Suppressor macrophage treated with lipopolysaccharide for 4 hours (primary cell): ENCODE measurements around the gene FASN.

Source experiments
- DNase-seq: peaks from one replicate; pipeline ENCODE4 v3.0.0-alpha.2; 2020

FASN gene

DNA sequence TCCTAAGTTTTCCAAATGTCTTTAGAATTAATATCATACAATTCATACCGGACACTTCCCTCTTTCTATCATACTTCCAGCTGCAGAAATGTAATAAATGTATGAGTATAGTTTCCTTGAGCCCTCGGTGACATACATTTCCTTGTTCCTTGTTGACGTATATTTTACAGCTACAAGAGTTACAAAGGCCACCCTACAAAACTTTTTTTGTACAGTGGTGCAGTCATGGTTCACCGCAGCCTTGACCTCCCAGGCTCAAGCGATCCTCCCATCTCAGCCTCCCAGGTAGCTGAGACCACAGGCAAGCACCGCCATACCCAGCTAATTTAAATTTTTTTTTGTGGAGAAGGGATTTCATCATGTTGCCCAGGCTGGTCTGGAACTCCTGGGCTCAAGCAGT is 25.2 kb downstream of the FASN start:
- DNase-seq: no peak

DNA sequence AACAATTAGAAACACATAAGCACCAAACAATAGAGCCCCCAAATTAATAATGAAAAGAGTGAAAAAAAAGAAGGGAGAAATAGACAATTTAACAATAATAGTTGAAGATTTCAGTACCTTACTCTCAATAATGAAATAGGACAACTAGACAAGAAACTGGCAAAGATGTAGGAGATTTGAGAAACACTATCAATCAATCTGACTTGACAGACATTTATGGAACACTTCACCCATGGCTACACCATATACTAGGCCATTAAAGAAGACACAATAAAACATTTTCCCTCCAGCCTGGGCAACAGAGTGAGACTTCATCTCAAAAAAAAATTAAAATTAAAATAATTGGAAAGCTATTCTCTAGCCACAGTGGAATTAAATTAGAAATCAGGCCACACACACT is 27.4 kb downstream of the FASN start:
- no peak for DNase-seq

DNA sequence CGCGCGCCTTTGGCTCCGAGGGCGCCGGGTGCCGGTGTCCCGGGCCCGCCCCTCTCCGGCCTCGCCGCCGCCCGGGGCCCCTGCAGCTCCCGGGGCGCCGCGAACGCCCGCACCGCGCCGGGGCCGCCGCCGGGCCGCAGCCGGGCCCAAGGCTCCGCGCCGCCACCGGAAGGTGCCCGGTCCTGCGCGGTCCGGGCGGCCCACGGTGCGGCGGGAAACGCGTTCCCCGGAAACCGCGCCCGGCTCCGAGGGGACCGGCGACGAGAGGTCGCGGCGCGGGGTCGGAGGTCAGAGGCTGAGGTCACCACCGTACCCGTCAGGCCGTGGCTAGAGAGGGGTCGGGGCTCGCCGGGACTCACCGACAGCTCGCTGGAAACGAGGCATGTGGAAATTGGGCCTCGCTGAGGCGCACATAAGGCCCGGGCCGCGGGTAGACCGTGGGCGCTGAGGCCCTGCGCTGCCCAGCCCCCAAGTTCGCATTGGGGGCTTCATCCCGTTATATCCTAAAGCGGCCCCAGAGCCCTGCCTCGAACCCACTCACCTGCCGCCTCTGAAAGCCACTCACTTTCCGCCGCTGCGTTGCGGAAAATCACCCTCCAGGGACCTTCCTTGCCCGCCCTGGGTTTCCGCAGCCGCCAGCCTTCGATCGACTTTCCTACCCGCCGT is 32.3 kb downstream of the FASN start, which contains the start of gene DUS1L:
Gene DUS1L (minus strand): TSS at position 167 of the 666 bp plus-strand sequence. CDS start 745 bp downstream, outside the sequence.
- peak; percentile 84 for DNase-seq

DNA sequence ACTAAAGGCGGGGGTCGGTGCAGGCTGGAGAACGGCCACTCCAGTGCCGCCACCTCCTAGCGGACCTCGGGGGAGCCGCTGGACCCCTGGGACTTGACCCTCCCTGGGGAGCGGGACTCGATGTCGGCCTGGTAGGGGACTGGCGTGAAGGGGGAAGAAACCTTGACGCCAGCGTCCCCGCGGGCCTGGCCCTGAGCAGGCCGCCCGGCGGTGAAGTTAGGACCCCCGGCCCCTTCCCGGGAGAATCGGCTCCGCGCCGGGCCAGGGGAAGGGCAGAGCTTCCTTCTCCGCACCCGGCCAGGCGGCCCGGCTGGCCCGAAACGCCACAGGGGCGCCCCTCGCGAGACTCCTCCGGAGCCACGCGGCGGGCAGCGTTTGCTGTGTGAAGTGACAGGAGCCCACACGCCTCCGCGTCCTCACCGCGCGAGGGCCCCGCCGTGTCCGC is 32.8 kb downstream of the FASN start:
- peak; percentile 29 for DNase-seq

DNA sequence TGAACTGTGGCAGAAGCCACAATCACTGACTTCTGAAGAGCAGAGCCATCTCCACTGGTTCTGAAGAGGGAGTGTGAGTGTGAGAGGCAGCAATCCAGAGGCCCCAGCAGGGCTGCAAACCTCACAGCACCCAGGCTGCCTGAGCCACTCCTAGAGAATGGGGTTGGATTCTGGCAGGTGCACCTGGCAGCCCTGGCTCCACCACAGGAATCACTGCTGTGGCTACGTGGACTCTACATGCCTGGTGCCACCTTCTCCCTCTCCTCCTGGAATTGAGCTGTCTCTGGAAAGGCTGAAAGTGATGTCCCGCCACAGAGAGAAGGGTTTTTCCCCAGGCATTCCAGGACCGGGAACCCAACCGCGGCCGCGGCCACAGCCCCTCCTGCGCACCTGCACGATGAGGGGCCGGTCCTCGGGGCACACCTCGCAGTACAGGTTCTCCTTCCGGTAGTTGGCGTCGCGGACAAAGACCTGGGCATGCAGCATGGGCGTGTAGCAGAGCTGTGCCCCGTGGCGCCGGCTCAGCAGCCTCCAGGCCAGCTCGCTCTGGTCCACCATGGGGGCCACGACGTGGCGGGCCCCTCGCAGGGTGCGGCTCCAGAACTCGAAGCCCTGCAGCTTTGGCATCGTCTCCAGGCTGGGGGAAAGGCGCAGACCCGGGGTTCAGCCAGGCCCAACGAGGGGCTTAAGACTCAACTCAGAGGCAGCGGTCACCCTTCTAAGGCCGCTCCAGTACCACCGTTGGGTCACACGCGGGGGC is 33.4 kb downstream of the FASN start:
- DNase-seq: no peak

DNA sequence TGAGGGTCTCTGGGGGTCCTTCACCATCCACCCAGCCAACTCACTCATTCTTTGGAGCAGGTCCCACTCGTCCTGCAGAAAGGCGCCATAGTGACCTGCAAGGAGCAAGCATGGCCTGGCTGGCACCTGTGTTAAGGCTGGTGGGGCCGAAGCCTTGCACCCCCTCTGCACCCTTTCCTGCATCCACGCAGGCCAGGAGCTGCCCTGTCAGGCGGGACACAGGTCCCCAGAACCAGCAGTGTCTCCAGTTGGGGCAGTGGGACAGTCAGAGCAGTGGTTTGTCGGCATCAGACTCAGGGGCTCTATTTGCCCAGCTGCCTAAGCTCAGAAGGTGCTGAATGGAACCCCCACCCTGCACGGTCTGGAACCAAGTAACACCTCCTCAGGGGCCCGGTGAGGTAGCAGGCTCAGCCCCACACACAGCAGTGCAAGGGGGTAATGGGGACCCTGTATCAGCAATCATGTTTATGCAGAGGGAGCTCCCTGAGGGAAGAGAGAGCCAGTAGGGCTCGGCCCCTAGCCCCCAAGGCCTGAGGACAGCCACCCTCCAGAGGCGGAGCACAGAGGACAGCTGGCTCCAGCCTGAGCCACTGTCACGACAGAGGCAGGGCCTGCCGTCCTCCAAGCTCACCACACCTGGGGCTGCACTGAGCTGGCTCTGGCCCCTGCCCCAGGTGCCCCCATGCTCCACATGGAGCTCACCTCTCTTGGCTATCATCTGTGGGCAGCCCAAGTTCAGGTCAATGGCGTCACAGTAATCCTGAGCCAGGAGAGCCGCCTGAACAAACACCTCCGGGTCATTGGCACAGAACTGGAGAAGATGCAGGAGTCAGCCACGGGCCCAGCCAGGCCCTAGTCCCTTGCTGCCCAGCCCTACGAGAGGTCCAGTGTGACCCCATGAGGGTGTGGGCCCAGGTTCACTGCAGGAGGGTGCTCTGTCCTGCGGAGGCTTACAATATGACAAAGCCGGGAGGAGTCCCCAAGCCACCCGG is 34.3 kb downstream of the FASN start:
- DNase-seq: no peak

DNA sequence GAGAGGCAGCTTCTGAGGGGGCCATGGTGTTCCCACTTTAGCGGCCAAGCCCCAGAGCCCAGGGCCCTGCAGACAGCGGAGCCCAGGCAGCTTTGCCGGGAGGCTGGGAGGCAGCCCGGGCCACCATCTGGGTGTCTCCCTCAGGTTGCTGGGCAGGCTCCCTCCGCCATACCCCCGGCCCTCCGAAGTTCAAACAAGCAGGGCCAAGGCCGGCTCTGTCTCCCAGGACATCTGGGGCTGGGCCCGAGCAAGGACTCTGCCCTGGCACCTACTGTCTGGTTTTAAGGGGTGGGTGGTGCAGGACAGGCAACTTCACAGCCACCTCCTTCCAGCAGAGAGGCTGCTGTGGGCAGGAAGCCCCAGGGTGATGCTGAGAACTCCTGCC is 35.1 kb downstream of the FASN start:
- DNase-seq: no peak

DNA sequence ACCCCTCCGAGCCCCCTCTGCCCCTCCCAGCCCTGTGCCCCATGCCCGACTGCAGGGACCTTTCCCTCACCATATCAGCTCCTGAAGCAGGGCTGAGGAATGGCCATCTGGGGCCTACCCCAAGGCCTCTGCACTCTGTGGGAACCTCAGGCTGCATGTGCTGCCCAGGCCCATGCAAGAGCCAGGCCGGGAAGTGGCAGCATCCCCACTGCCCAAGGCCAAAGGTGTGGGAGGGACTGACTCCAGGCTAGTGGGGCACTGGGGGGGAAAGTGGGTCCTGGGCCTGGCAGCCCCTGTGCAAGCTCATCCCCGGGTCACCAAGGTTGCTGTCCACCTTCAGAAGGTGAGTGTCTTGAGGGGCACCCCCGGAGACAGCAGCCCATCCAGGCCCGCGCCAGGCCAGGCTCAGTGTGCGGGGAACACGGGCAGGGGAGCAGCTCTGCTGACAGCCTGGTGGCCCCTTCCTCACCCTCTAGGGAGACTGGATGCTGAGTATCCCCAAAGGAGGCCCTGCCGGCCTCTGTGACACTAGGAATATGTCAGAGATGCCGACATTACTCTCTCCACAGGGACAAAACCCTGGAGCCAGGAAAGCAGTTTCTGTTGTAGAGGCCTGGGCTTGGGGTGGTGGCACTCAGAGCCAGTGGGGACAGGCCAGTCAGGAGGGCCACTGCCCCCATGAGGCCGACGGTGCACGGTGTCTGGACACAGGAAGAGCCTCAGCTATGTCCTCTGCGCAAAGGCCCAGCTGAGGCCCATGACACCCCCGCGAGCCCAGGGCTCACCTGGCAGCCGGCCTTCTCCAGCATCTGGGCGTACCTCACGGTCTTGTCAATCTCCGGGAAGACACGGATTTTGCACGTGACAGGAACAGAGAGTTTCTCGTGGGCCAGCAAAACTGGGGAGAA is 35.7 kb downstream of the FASN start:
- no peak for DNase-seq

DNA sequence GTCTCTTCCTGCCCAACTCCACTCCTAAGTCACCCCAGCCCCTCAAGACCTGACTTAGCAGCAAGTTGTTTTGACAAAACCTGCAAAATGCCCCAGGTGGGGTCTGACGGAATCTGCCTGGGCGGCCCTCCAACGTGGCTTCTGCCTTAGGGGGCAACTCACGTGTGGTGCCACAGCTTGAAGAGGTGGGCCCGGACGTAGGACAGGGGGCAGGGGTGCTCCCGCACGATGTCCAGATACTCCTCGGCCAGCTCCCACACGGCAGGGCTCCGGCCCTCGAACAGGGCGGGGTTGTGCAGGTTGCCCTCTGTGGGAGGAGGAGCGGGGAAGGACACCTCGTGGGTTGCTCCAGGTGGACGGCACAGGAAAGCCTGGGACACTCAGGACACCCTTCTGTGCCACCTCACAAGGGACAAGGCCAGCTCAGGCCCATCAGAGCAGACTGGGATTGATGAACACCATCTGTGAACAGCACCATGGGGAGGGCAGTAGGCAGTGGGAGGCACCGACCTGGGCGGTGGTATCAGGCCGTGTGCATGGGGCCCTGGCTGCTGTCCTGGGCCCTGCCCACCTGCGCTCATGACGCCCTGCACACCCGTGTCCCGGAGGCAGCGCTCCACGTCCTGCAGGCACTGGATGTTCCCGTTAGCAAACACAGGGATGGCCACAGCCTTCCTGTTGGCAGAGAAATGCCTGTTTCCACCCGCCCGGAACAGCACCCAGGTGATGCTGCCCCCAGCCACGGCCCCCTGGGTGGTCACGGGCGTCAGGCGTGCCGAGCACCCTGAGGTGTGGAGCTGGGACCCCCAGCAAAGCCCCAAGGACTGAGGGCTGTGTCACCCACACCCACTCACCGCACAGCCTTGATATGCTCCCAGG is 36.8 kb downstream of the FASN start:
- DNase-seq: no peak

DNA sequence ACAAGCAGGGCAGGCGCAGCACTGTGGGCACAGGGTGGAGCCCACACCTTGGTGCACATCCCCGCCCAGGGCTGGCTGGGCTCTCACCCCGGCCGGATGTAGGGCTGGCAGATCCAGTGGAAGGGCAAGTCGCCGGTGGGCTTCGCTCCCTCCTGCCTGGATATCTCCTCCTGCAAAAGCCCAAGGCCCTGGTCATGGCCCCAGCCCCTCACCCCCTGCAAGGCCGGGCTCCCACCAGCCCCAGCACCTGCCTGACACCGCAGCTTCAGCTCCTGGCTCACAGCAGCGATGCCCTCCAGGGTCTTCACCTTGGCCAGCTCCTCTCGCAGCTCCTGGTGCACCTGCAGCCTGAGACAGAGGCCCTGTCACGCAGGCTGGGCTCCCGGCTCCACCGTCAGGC is 37.4 kb downstream of the FASN start:
- DNase-seq: no peak

DNA sequence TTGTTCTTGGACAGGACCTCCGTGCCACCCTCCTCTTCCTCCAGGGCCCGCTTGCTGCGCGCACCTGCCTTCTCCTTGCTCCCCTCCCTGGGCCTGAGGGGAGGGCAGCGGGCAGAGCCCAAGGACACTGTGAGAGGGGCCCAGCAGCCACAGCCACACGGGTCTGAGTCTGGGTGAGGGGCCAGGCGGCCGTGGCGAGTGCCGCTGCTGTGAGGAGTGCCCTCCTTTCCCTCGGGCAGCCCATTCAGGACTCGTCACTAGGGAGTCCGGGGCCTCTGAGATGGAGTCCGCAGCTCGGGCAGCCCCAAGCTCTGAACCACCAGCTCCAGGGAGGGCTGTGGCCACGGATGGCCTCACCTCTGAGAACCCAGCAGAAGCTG is 38.0 kb downstream of the FASN start:
- DNase-seq: no peak

DNA sequence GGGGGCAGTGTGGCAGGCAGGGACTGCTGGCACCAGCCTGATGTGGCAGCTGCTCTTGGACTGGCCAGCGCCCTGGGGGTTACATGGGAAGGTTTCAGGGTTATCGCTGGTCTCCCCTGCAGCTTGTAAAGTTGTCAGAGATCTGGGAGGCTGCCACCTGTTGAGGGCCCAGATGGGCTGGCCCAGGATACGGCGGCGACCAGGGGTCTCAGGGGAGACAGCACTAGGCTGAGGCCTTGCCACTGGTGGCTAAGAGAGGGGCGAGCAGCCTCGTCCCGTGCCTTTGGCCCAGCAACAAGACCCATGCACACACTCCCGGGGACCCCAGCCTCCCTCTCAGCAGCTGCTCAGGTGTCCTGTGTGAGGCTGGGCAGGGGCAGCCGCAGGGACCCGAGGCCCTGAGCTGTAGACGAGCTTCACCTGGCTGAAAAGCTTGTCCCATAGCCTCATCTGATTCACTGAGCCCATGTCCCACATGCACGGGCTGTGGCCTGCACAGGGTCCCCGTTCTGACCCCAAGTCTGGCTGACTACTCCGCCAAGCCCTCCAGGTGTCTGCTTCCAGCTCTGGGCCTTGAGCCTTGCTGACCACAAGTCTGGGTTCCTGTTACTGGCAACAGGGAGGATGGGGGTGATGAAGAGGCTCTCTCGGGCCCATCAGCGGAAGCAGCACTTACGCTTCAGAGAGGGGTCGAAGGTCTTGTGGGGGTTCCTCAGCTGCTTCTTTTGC is 38.6 kb downstream of the FASN start:
- no peak for DNase-seq

DNA sequence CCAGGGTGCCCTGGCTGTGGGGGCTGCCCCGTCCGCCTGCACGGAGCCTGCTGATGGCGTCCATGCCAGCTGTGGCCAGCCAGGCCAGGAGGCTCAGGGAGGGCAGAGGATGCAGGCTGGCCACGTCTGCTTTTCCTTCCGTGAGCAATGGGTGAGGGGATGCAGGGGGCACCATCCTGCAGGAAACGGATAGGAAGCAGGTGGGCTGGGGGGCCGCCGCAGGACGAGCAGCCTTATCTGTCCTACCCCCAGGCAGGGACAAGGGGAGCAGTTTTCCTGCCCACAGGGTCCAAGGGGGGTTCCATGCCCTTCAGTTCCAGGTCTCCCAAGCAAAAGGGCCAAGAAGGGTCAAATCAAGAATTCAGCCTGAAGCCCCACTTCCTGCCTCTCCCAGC is 39.2 kb downstream of the FASN start:
- DNase-seq: no peak

DNA sequence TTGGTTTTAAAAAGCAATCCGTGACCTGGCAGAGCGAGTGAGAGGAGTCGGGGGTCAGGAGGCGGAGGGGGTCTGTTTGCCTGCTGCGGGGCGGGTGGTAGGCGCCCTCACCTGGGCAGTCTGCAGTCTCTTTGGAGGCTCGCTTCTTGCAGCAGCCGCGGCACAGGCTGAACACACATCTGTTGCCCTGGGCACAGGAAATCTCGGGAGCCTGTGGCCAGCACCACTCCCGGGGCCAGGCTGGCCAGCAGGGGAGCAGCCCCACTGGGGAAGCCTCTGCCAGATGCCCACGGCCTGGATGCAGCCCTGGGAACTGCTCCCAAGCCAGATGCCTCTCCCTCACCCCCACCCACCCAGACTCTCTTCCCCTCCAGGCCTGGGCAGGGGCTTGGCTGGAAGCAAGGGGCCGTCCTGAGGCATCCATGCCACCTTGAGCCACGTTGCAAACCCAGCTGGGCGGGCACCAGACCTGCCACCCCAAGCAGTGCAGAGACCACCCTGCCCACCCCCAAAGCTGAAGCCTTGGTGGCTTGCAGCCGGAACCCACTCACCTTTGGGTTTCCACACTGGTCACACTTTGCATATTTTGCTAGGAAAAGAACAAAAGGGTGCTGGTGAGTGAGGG is 39.7 kb downstream of the FASN start:
- DNase-seq: no peak

DNA sequence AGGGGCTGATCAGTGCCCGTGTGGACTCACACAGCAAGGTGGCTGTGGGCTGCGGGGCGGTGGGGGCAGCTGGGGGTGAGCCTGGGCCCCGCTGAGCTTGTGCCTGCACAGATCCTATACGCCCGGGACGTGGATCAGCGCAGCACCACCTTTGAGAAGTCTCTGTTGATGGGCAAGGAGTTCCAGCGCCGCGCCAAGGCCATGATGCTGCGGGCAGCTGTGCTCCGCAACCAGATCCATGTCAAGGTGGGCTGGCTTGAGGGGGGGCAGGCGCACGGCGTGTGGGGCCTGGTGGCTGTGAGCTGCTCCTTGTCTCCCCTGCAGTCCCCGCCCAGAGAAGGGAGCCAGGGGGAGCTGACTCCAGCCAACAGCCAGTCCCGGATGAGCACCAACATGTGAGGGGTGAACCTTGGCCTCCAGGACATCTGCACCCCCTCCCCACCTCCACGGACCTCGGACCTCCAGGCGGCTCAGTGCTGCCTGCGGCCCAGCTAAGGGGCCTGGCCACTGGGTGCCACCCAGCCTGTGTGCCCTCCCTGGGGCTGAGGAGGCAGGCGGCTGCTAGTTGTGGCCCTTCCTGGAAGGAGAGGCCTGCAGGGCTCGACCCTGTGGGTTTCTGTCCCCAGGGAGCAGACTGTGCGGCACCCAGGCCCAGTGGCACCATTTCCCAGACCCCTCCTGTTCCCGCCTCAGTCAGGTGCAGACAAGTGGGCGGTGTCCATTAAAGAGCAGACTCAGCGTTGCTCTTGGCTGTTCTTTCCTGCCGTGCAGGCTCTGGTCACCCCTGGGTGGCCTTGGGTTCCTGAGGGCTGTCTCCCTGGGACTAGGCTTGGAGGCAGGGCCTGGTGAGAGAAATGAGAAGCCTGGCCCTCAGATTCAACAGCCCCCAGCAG is 41.1 kb downstream of the FASN start:
- DNase-seq: no peak

DNA sequence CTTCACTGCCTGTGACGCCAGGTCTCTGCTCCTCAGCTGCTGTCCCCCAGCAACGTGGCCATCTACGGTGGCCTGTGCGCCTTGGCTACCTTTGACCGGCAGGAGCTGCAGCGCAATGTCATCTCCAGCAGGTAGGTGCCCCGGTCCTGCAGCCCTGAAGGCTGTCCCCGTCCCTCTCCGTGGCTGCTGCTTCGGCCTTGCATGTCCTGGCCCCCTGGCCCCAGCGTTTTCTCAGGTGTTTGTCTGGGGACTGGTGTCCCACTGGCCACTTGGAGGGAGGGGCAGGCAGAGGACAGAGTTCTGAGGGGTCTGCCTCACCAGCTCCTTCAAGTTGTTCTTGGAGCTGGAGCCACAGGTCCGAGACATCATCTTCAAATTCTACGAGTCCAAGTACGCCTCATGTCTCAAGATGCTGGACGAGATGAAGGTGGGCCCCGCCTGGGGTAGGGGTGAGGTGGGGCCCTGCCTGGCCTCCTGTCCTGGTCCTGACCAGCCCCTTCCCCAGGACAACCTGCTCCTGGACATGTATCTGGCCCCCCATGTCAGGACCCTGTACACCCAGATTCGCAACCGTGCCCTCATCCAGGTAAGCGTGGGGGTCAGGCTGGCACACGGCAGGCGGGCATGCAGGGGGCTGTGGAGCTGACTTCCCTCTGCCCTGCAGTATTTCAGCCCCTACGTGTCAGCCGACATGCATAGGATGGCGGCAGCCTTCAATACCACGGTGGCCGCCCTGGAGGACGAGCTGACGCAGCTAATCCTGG is 41.9 kb downstream of the FASN start:
- no peak for DNase-seq

DNA sequence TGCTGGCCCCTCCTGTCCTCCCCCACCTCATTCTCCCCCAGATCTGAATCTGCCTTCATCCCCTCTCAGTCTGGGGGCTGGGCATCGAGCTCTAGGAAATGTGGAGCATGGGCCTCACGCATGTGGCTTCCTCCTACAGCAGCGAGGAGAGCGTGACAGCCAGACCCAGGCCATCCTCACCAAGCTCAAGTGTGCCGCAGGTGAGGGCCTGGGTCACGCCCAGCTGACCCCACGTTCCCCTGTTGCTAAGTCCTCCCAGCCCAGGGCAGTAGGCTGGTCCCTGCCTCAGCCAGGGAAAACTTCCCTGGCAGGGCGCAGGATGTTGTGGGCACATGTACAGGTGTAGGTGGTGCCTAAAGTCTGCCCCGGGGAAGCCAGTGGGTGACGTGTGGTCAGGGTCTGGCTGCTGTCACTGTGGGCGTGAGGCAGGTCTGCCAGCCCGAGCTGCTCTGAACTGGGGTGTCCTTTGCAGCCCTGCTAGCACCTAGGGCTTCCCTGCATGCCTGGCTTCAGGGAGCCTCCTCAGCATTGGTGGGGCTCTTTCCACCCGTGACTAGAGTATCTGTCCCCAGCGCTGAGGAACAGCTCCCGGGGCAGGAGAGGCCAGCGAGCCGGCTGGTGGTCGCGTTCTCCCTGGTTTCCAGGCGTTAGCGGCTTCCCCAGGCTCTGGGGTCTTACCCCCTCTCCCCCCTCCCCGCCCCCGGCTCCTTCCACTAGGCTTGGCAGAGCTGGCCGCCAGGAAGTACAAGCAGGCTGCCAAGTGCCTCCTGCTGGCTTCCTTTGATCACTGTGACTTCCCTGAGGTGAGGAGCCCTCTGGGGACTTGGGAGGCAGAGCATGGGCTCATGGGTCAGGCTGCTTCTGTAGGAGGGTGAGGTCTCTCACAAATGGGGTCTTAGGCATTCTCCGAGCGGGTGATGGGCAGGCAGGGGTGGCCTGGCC is 42.7 kb downstream of the FASN start:
- no peak for DNase-seq
